ENCODE data around the gene DRAM2. TPM values are rescaled to one million over a fixed set of nuclear protein-coding genes. Genes with fewer than 3 reads are reported as not detected.
A peak's percentile ranks its signal among the peaks of the same experiment; 100 is the strongest.

The DRAM2 gene
- total and polyA plus RNA-seq, 2 of the 13 experiments (the other 11 are each of a cell fraction or from before 2014, with no cell fraction given), result 33.2 to 123 TPM

DNA sequence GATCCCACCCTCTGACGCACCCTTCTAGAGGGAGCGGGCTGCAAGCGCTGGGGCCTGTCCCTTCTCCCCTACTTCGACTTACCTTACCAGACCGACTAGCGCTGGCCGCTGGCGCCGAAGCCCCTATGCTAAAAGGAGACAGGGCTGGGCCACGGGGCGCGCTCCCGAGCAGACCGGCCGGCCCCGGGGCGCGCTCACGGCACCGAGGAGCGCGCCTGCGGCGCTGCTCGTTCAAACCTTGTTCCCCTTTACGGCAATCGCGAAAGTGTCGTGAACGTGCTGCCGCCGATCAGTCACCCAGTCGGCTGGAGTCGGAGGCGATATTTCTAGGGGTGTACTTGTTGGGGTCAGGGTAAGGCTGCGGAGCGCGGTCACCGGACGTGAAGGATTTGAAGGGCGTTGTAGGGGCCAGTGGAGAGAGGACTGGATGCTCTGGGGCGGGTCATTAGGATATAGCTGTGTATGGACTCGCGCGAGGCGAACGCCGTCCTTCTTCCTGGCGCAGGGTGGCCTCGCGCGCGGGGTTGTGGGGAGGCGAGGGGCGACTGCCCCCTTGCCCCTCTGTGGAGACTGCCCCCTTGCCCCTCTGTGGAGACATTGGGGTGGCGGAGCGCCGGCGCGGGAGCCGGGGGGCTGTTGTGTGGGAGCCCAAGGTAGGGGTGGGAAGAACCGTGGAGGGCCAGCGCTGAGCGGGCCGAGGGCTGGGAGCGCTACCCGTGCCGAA is at the start of gene DRAM2, which contains the start of gene CEPT1 (continued):
- TF ChIP-seq, protein P1, sequence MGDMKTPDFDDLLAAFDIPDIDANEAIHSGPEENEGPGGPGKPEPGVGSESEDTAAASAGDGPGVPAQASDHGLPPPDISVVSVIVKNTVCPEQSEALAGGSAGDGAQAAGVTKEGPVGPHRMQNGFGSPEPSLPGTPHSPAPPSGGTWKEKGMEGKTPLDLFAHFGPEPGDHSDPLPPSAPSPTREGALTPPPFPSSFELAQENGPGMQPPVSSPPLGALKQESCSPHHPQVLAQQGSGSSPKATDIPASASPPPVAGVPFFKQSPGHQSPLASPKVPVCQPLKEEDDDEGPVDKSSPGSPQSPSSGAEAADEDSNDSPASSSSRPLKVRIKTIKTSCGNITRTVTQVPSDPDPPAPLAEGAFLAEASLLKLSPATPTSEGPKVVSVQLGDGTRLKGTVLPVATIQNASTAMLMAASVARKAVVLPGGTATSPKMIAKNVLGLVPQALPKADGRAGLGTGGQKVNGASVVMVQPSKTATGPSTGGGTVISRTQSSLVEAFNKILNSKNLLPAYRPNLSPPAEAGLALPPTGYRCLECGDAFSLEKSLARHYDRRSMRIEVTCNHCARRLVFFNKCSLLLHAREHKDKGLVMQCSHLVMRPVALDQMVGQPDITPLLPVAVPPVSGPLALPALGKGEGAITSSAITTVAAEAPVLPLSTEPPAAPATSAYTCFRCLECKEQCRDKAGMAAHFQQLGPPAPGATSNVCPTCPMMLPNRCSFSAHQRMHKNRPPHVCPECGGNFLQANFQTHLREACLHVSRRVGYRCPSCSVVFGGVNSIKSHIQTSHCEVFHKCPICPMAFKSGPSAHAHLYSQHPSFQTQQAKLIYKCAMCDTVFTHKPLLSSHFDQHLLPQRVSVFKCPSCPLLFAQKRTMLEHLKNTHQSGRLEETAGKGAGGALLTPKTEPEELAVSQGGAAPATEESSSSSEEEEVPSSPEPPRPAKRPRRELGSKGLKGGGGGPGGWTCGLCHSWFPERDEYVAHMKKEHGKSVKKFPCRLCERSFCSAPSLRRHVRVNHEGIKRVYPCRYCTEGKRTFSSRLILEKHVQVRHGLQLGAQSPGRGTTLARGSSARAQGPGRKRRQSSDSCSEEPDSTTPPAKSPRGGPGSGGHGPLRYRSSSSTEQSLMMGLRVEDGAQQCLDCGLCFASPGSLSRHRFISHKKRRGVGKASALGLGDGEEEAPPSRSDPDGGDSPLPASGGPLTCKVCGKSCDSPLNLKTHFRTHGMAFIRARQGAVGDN (CRISPR knock-in tag; IDR thresholded peaks at IDR 0.05), result peak; percentile 80
- TF ChIP-seq ZSCAN29 (CRISPR knock-in tag; conservative IDR thresholded peaks at IDR 0.05), result no peak
- no peak for TF ChIP-seq ZNF383 (CRISPR knock-in tag; IDR thresholded peaks at IDR 0.05; ENCODE audit: borderline replicate concordance)
- TF ChIP-seq, protein P2, sequence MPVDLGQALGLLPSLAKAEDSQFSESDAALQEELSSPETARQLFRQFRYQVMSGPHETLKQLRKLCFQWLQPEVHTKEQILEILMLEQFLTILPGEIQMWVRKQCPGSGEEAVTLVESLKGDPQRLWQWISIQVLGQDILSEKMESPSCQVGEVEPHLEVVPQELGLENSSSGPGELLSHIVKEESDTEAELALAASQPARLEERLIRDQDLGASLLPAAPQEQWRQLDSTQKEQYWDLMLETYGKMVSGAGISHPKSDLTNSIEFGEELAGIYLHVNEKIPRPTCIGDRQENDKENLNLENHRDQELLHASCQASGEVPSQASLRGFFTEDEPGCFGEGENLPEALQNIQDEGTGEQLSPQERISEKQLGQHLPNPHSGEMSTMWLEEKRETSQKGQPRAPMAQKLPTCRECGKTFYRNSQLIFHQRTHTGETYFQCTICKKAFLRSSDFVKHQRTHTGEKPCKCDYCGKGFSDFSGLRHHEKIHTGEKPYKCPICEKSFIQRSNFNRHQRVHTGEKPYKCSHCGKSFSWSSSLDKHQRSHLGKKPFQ (CRISPR knock-in tag; IDR thresholded peaks at IDR 0.05; ENCODE audit: insufficient replicate concordance), result peak; percentile 16
- TF ChIP-seq, protein P3, sequence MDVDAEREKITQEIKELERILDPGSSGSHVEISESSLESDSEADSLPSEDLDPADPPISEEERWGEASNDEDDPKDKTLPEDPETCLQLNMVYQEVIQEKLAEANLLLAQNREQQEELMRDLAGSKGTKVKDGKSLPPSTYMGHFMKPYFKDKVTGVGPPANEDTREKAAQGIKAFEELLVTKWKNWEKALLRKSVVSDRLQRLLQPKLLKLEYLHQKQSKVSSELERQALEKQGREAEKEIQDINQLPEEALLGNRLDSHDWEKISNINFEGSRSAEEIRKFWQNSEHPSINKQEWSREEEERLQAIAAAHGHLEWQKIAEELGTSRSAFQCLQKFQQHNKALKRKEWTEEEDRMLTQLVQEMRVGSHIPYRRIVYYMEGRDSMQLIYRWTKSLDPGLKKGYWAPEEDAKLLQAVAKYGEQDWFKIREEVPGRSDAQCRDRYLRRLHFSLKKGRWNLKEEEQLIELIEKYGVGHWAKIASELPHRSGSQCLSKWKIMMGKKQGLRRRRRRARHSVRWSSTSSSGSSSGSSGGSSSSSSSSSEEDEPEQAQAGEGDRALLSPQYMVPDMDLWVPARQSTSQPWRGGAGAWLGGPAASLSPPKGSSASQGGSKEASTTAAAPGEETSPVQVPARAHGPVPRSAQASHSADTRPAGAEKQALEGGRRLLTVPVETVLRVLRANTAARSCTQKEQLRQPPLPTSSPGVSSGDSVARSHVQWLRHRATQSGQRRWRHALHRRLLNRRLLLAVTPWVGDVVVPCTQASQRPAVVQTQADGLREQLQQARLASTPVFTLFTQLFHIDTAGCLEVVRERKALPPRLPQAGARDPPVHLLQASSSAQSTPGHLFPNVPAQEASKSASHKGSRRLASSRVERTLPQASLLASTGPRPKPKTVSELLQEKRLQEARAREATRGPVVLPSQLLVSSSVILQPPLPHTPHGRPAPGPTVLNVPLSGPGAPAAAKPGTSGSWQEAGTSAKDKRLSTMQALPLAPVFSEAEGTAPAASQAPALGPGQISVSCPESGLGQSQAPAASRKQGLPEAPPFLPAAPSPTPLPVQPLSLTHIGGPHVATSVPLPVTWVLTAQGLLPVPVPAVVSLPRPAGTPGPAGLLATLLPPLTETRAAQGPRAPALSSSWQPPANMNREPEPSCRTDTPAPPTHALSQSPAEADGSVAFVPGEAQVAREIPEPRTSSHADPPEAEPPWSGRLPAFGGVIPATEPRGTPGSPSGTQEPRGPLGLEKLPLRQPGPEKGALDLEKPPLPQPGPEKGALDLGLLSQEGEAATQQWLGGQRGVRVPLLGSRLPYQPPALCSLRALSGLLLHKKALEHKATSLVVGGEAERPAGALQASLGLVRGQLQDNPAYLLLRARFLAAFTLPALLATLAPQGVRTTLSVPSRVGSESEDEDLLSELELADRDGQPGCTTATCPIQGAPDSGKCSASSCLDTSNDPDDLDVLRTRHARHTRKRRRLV (CRISPR knock-in tag; IDR thresholded peaks at IDR 0.05), result peak; percentile 26; the same call in 1 of the 2 replicates
- no peak for TF ChIP-seq SATB2 (CRISPR knock-in tag; IDR thresholded peaks at IDR 0.05)
- peak; percentile 95 for TF ChIP-seq POLR2AphosphoS5 (IDR thresholded peaks at IDR 0.05; ENCODE audit: low read depth, low read length)
- TF ChIP-seq PPARG (CRISPR knock-in tag; conservative IDR thresholded peaks at IDR 0.05), result 0 out of 2 replicates have a peak, but pooled peaks have one; percentile 17
- peak; percentile 74 for TF ChIP-seq TAF1 (CRISPR knock-in tag; IDR thresholded peaks at IDR 0.05)
- no peak for TF ChIP-seq CBX5 (CRISPR knock-in tag; IDR thresholded peaks at IDR 0.05; ENCODE audit: borderline replicate concordance)
- TF ChIP-seq, protein P4, sequence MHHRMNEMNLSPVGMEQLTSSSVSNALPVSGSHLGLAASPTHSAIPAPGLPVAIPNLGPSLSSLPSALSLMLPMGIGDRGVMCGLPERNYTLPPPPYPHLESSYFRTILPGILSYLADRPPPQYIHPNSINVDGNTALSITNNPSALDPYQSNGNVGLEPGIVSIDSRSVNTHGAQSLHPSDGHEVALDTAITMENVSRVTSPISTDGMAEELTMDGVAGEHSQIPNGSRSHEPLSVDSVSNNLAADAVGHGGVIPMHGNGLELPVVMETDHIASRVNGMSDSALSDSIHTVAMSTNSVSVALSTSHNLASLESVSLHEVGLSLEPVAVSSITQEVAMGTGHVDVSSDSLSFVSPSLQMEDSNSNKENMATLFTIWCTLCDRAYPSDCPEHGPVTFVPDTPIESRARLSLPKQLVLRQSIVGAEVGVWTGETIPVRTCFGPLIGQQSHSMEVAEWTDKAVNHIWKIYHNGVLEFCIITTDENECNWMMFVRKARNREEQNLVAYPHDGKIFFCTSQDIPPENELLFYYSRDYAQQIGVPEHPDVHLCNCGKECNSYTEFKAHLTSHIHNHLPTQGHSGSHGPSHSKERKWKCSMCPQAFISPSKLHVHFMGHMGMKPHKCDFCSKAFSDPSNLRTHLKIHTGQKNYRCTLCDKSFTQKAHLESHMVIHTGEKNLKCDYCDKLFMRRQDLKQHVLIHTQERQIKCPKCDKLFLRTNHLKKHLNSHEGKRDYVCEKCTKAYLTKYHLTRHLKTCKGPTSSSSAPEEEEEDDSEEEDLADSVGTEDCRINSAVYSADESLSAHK (CRISPR knock-in tag; IDR thresholded peaks at IDR 0.05; ENCODE audit: borderline replicate concordance), result no peak
- TF ChIP-seq, protein P5, sequence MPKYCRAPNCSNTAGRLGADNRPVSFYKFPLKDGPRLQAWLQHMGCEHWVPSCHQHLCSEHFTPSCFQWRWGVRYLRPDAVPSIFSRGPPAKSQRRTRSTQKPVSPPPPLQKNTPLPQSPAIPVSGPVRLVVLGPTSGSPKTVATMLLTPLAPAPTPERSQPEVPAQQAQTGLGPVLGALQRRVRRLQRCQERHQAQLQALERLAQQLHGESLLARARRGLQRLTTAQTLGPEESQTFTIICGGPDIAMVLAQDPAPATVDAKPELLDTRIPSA (CRISPR knock-in tag; IDR thresholded peaks at IDR 0.05; ENCODE audit: borderline replicate concordance), result no peak
- TF ChIP-seq ONECUT2 (CRISPR knock-in tag; IDR thresholded peaks at IDR 0.05), result no peak
